CD14-positive monocyte (primary cell): ENCODE results near the gene HAO1. TPM values are rescaled to one million over a fixed set of nuclear protein-coding genes. Genes with fewer than 3 reads are reported as not detected.
A peak's percentile ranks its signal among the peaks of the same experiment; 100 is the strongest.

Experiments
- DNase-seq, 3 donors: peaks; one replicate each; pipeline ENCODE4 v3.0.0-alpha.2; 2011 to 2022
- H2AFZ ChIP-seq: 2 replicates; pipeline ENCODE4 v1.6.0; 2012; ENCODE audit warnings: mild to moderate bottlenecking, low read depth, low read length, inconsistent platforms; ENCODE audit not compliant: insufficient read depth, poor library complexity, severe bottlenecking
- H3K27ac ChIP-seq, 2 donors: 1 replicate in 1 of 2; 2 replicates in 1 of 2; pipeline ENCODE4 v1.5.1; 2012 to 2013; ENCODE audit warnings: low read length in 2 of 2, control low read depth in 1 of 2, inconsistent platforms in 1 of 2, low read depth in 1 of 2, mild to moderate bottlenecking in 1 of 2
- H3K27me3 ChIP-seq, 2 donors: one replicate each; pipeline versions ENCODE4 v1.6.0 to v1.6.1; 2011 to 2013; ENCODE audit warnings: low read length in 2 of 2; ENCODE audit not compliant: control insufficient read depth in 2 of 2, insufficient read depth in 2 of 2
- H3K36me3 ChIP-seq, 2 donors: replicated peaks in 1 of 2; 1 replicate in 1 of 2; 2 replicates in 1 of 2; pipeline versions ENCODE4 v1.5.1 to v1.6.1; 2012 to 2013; ENCODE audit warnings: low read length in 2 of 2, control low read depth in 1 of 2, inconsistent platforms in 1 of 2, mild to moderate bottlenecking in 1 of 2; ENCODE audit not compliant: insufficient read depth in 2 of 2, control insufficient read depth in 1 of 2
- H3K4me1 ChIP-seq, 2 donors: 1 replicate in 1 of 2; 2 replicates in 1 of 2; pipeline versions ENCODE4 v1.5.1 to v1.6.1; 2012 to 2013; ENCODE audit warnings: low read length in 2 of 2, control low read depth in 1 of 2, inconsistent platforms in 1 of 2, mild to moderate bottlenecking in 1 of 2, moderate library complexity in 1 of 2; ENCODE audit not compliant: insufficient read depth in 2 of 2, control insufficient read depth in 1 of 2
- H3K4me2 ChIP-seq: replicated peaks from 2 replicates; pipeline ENCODE3; 2012; ENCODE audit warnings: low read length, moderate library complexity, mild to moderate bottlenecking; ENCODE audit not compliant: poor library complexity, severe bottlenecking; ENCODE audit errors: extremely low read depth
- H3K4me3 ChIP-seq, 3 experiments: fragments of 200-600 bp in 1 of 3; sonication (generic) in 1 of 3; replicated peaks in 1 of 3; 1 replicate in 2 of 3; 2 replicates in 1 of 3; pipeline ENCODE4 v1.5.1; 2011 to 2013; ENCODE audit warnings: low read length in 3 of 3, mild to moderate bottlenecking in 3 of 3, control low read depth in 2 of 3, low read depth in 2 of 3, inconsistent platforms in 1 of 3, moderate library complexity in 1 of 3
- H3K79me2 ChIP-seq: 2 replicates; pipeline ENCODE4 v1.6.0; 2012; ENCODE audit warnings: mild to moderate bottlenecking, control low read depth, inconsistent platforms, low read length, moderate library complexity; ENCODE audit not compliant: insufficient read depth
- H3K9ac ChIP-seq: 2 replicates; pipeline ENCODE4 v1.6.0; 2017; ENCODE audit warnings: low read length, mild to moderate bottlenecking; ENCODE audit not compliant: insufficient read depth, poor library complexity, severe bottlenecking
- H3K9me3 ChIP-seq, 2 donors: replicated peaks in 1 of 2; 1 replicate in 1 of 2; 2 replicates in 1 of 2; pipeline versions ENCODE4 v1.5.1 to v1.6.1; 2012 to 2013; ENCODE audit warnings: low read length in 2 of 2, control low read depth in 1 of 2; ENCODE audit not compliant: control insufficient read depth in 1 of 2, insufficient read depth in 1 of 2
- H4K20me1 ChIP-seq: 2 replicates; pipeline ENCODE4 v1.6.0; 2012; ENCODE audit warnings: mild to moderate bottlenecking, low read length, control low read depth, moderate library complexity; ENCODE audit not compliant: insufficient read depth
- H3K27ac Mint-ChIP-seq, 7 donors: one replicate each; pipeline ENCODE4 v1.8.0; 2020; ENCODE audit warnings: mild to moderate bottlenecking in 7 of 7, mixed read lengths in 7 of 7, moderate library complexity in 6 of 7, inconsistent platforms in 2 of 7
- H3K27me3 Mint-ChIP-seq, 3 donors: one replicate each; pipeline ENCODE4 v1.8.0; 2021 to 2022; ENCODE audit warnings: low read depth in 3 of 3, mild to moderate bottlenecking in 3 of 3, mixed read lengths in 3 of 3, moderate library complexity in 3 of 3, inconsistent platforms in 1 of 3
- H3K36me3 Mint-ChIP-seq, 2 donors: one replicate each; pipeline ENCODE4 v1.8.0; 2020; ENCODE audit warnings: mixed read lengths in 2 of 2, inconsistent platforms in 1 of 2, mild to moderate bottlenecking in 1 of 2
- H3K4me1 Mint-ChIP-seq: one replicate; pipeline ENCODE4 v1.8.0; 2020; ENCODE audit warnings: mild to moderate bottlenecking, mixed read lengths
- H3K4me3 Mint-ChIP-seq, 2 donors: one replicate each; pipeline ENCODE4 v1.8.0; 2020; ENCODE audit warnings: mild to moderate bottlenecking in 2 of 2, mixed read lengths in 2 of 2, moderate library complexity in 1 of 2
- H3K9me3 Mint-ChIP-seq, 7 donors: one replicate each; pipeline ENCODE4 v1.8.0; 2020 to 2022; ENCODE audit warnings: mixed read lengths in 7 of 7, mild to moderate bottlenecking in 6 of 7, moderate library complexity in 6 of 7, inconsistent platforms in 2 of 7
- CTCF ChIP-seq: fragments of 200-600 bp; IDR thresholded peaks from one replicate; pipeline ENCODE4 v1.8.0; 2022; ENCODE audit warnings: antibody characterized with exemption, mild to moderate bottlenecking
- WGBS: methylation state at CpG from one replicate; pipeline ENCODE4 v1.1.5; 2013; ENCODE audit warnings: missing lambda C conversion rate; ENCODE audit not compliant: insufficient coverage; 5-methylcytosine and 5-hydroxymethylcytosine counted together
- intact Hi-C, 2 donors: fragments of 100-400 bp; cut with micrococcal nuclease; formaldehyde crosslinking; loops; one replicate each; pipeline versions ENCODE4 v1.15.0 to v1.15.1; 2023
- polyA plus RNA-seq, 3 donors: library from polyadenylated mRNA; depleted of rRNA in 1 of 3; unstranded in 2 of 3; stranded (reverse) in 1 of 3; fragments of 300-500 nt in 2 of 3; fragments of >200 nt in 1 of 3; fragmentation: Illumina TruSeq in 2 of 3; gene quantifications; 1 replicate in 2 of 3; 2 replicates in 1 of 3; pipeline ENCODE4 v1.2.3, GENCODE V29; 2012 to 2021

The HAO1 gene
- polyA plus RNA-seq, 3 donors: not detected

GRCh38 chr20:7881551-7881950, 58.7 kb downstream of the HAO1 start:
- no peaks in the 10 kb centered on the region for H3K9me3 ChIP-seq
- H3K27me3 ChIP-seq: no peaks in the 10 kb centered on the region
- Mint-ChIP-seq H3K4me3 (no peak overlapping the region), H3K36me3 (no peaks in the 10 kb centered on the region), H3K27ac (no peak overlapping the region), H3K4me1 (peaks cover 13% of the 10 kb centered on the region), H3K27me3 (no peaks in the 10 kb centered on the region), H3K9me3 (no peaks in the 10 kb centered on the region)
- H3K36me3 ChIP-seq: no peaks in the 10 kb centered on the region
- peaks cover 6 to 22% of the 10 kb centered on the region in 2 donors for H3K4me1 ChIP-seq
- H3K79me2 ChIP-seq: no peaks in the 10 kb centered on the region
- intact Hi-C loops: no loop called here
- peak overlapping the region; percentile 6 for H2AFZ ChIP-seq
- no peak overlapping the region for H3K4me2 ChIP-seq
- H3K27ac ChIP-seq: no peak overlapping the region
- no CpG with 5 or more reads among the region's 3 CpGs for WGBS
- H3K9ac ChIP-seq: no peak overlapping the region
- H3K4me3 ChIP-seq: no peak overlapping the region
- no peak for TF ChIP-seq CTCF
- no peak for DNase-seq
- no peaks in the 10 kb centered on the region for H4K20me1 ChIP-seq

GRCh38 chr20:7879883-7880282, 60.4 kb downstream of the HAO1 start:
- Mint-ChIP-seq H3K4me3 (peak overlapping the region in 1 of 2 donors; percentile 63), H3K27me3 (no peaks in the 10 kb centered on the region), H3K27ac (peak overlapping the region in 4 of 7 donors; percentile 25 to 57 (median 38)), H3K9me3 (no peaks in the 10 kb centered on the region), H3K4me1 (peaks cover 13% of the 10 kb centered on the region), H3K36me3 (no peaks in the 10 kb centered on the region)
- intact Hi-C loops: no loop called here
- TF ChIP-seq CTCF: no peak
- H3K27me3 ChIP-seq: no peaks in the 10 kb centered on the region
- peak overlapping the region in 1 of 3 experiments; percentile 5 for H3K4me3 ChIP-seq
- no peaks in the 10 kb centered on the region for H3K9me3 ChIP-seq
- H3K79me2 ChIP-seq: no peaks in the 10 kb centered on the region
- no peaks in the 10 kb centered on the region for H4K20me1 ChIP-seq
- H2AFZ ChIP-seq: peak overlapping the region; percentile 23
- no peak for DNase-seq
- WGBS: 0% methylated on average over 2 of the region's 5 CpGs
- no peak overlapping the region for H3K9ac ChIP-seq
- H3K36me3 ChIP-seq: no peaks in the 10 kb centered on the region
- H3K4me1 ChIP-seq: peaks cover 6 to 22% of the 10 kb centered on the region in 2 donors
- peak overlapping the region in 1 of 2 donors; percentile 6 for H3K27ac ChIP-seq
- H3K4me2 ChIP-seq: peak overlapping the region; percentile 17
